Measurements from ENCODE around the gene MAP2.
"Not testable (repeated sequence)": the region's sequence is repeated elsewhere in the genome, so short reads cannot be mapped to it uniquely, and the experiment has no call there.

Gene MAP2

GRCh38 chr2:209547726-209548125, 123.9 kb downstream of the MAP2 start:
- DNase-seq = no peak

GRCh38 chr2:209549589-209549988, 125.7 kb downstream of the MAP2 start:
- DNase-seq = no peak

- no peak for DNase-seq
Observed at GRCh38 chr2:209553913-209554312, 130.1 kb downstream of the MAP2 start.

DNA sequence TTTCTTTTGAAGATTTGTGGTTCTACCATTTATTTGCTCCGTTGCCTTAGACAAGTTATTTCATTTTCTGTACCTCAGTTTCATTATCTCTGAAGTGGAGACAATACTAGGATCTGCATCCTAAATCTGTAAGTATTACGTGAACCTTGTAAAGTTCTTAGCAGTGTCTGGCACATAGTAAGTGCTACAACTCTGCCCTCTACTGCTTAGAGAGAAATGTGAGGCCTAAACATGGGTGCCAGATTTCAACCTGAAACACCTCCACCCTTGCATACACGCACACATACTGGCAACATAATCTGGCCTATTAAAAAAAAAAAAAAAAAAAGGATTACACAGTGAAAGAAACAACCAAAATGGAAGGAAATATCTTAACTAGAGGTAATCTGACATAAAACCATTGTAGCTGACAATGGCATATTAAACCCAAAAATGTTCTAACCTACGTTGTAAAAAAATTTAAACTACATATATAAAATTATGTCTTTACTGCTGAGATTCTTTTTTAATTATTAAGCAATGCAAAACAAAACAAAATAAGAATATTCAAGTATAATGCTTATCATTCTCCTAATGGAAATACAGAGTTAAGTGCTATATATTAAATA, 132.6 kb downstream of the MAP2 start:
- no peak for DNase-seq

GRCh38 chr2:209560911-209561310, 137.1 kb downstream of the MAP2 start:
- DNase-seq = no peak

- no peak for DNase-seq
Observed at GRCh38 chr2:209563453-209563852, 139.6 kb downstream of the MAP2 start.

GRCh38 chr2:209564816-209565215, 141.0 kb downstream of the MAP2 start:
- no peak for DNase-seq

DNA sequence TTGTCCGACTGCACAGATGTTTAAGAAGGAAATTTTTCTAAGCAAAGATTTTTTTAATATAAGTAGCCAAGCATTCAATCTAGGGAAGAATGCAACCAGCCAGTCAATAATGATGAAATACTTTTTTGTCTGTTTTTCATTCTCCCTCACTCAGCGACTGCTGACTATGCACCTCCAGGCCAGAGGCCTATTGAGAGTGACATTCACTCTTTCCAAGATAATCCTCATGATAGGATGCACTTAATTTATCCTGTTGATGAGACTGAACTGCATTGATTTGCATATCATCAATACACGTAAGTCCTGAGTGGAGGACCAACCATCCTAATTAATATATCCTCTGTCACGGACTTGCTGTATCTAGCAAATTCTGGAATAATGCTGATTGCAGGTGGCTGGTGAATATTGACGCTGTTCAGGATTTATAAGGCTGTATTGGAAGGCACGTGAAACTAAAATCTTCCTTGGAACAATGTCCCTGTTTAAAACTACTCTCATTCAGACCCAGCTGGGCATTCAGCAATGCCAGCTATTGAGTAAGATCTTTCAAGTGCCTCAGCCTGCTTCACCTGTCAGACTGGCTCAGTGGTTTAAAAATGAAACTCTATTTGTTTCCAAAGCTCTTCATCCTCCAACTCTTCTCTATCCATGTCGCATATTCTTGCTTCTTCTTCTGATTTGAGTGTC, 142.2 kb downstream of the MAP2 start:
- no peak for DNase-seq

DNA sequence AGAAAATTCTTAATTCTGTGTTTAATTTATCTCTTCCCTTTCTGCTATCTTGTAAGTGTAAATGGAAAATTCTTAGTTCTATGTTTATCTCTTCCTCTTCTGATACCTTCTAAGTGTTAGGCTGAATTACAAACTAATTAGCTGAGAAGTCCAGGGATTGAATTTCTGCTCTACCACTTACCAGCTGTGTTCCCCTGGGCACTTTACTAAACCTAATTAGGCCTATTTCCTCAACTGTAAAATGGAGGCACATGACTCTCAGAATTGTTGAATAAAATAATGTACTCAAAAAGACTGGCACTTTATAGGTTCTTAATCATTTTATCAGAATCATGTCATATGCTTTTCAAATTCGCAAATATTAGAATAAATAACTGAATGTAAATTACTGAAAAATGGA, 146.3 kb downstream of the MAP2 start:
- no peak for DNase-seq

DNA sequence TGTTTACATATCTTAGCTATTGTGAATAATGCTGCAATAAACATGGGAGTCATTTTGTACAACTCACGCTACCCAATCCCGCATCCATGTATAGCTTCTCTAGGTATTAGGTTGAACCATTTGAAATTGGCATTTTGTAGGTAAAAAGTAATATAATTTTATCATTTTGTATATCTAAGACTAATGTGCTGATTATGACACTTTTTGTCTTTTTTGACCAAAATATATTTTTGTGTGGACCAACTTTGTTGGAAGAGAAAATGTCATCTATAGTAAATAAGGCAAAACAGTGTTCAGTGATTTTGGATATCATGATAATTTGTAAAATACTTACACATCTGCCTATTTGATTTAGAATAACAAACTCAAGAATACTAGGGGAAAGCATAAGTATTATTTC, 150.7 kb downstream of the MAP2 start:
- no peak for DNase-seq

- DNase-seq = no peak
Observed at GRCh38 chr2:209577376-209578357, 153.8 kb downstream of the MAP2 start.

- no peak for DNase-seq
Observed at GRCh38 chr2:209578394-209579001, 154.7 kb downstream of the MAP2 start.

GRCh38 chr2:209579230-209579749, 155.4 kb downstream of the MAP2 start:
- DNase-seq = peak; percentile 77

- no peak for DNase-seq
Observed at GRCh38 chr2:209581040-209581439, 157.2 kb downstream of the MAP2 start.

GRCh38 chr2:209582281-209582680, 158.4 kb downstream of the MAP2 start:
- DNase-seq = no peak

- DNase-seq = no peak
Observed at GRCh38 chr2:209584472-209584871, 160.6 kb downstream of the MAP2 start.

DNA sequence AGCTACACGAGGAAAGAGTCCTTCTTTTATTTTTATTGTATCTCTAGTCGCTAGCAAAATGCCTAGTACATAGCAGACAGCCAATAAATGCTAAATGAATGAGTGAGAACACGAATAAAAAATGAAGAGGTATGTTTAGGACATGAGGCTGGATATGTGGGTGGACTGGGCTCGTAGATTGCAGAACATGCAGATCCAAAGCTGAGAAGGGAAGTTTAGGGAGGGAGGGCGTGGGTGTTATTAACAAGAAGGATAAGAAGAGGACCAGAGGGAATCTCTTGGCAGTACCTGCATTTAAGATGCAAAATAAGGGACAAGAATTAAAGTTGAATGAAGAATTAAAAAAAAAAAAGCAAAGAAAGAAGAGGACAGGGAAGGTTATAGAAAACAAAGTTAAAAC, 161.1 kb downstream of the MAP2 start:
- DNase-seq = no peak

- no peak for DNase-seq
Observed at GRCh38 chr2:209591021-209591420, 167.2 kb downstream of the MAP2 start.

GRCh38 chr2:209592106-209592505, 168.3 kb downstream of the MAP2 start:
- DNase-seq = no peak

- DNase-seq = no peak
Observed at GRCh38 chr2:209593930-209594329, 170.1 kb downstream of the MAP2 start.

- DNase-seq = no peak
Observed at GRCh38 chr2:209596262-209596661, 172.4 kb downstream of the MAP2 start.

DNA sequence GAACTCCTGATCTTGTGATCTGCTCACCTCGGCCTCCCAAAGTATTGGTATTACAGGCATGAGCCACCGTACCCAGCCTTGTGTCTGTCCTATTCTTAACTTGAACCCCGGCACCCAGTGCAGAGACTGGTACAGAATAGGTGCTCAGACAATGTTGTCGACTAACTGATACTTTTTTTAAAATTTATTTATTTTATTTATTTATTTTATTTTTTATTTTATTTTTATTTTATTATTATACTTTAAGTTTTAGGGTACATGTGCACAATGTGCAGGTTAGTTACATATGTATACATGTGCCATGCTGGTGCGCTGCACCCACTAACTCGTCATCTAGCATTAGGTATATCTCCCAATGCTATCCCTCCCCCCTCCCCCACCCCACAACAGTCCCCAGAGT, 174.4 kb downstream of the MAP2 start:
- not testable (repeated sequence) for DNase-seq

Data from SHP77 treated with DMSO at 0.1 percent for 48 hours (cell line).